Esophagus squamous epithelium (tissue), 5 donors: ENCODE data around the gene FEM1C. TPM values are rescaled to one million over a fixed set of nuclear protein-coding genes. Genes with fewer than 3 reads are reported as not detected.

Source experiments
- DNase-seq: peaks from one replicate; lab custom pipeline; 2025; lab: John Stamatoyannopoulos, UW
- H3K27ac ChIP-seq, 4 donors: fragments of 200-600 bp; sonication (generic); one replicate each; pipeline ENCODE4 v1.5.1; 2016 to 2019; ENCODE audit warnings: mild to moderate bottlenecking in 1 of 4
- H3K27me3 ChIP-seq, 4 donors: fragments of 200-600 bp; sonication (generic); 1 replicate in 3 of 4; 2 replicates in 1 of 4; pipeline versions ENCODE4 v1.5.1 to v1.6.0; 2017 to 2021; ENCODE audit warnings: antibody characterized with exemption in 1 of 4
- H3K36me3 ChIP-seq, 3 donors: fragments of 200-600 bp; sonication (generic); one replicate each; pipeline ENCODE4 v1.5.1; 2016 to 2019
- H3K4me1 ChIP-seq, 3 donors: fragments of 200-600 bp; sonication (generic); one replicate each; pipeline ENCODE4 v1.5.1; 2017 to 2019
- H3K4me3 ChIP-seq, 4 donors: fragments of 200-600 bp; sonication (generic); 1 replicate in 3 of 4; 2 replicates in 1 of 4; pipeline ENCODE4 v1.5.1; 2016 to 2019; ENCODE audit warnings: mild to moderate bottlenecking in 2 of 4, moderate library complexity in 1 of 4
- H3K9me3 ChIP-seq, 3 donors: fragments of 200-600 bp; sonication (generic); one replicate each; pipeline ENCODE4 v1.5.1; 2016 to 2019
- POLR2A ChIP-seq, 4 donors: fragments of 450-650 bp; IDR thresholded peaks; one replicate each; pipeline ENCODE4 v1.6.1; 2017; ENCODE audit warnings: antibody characterized with exemption in 4 of 4, mild to moderate bottlenecking in 4 of 4, moderate library complexity in 3 of 4
- WGBS, 2 donors: methylation state at CpG; one replicate each; pipeline ENCODE4 v1.1.5; 2018; 5-methylcytosine and 5-hydroxymethylcytosine counted together
- intact Hi-C: fragments of 100-400 bp; cut with DNase I; formaldehyde crosslinking; loops from one replicate; pipeline ENCODE4 v1.15.0; 2022
- total RNA-seq, 4 donors: library from RNA; depleted of rRNA; stranded (reverse); fragments of >200 nt; gene quantifications; one replicate each; pipeline ENCODE4 v1.1.0, GENCODE V29; 2016
- TF ChIP-seq, protein P1 (sequence below), 6 experiments: fragments of 450-650 bp in 4 of 6; fragments of 200-600 bp in 2 of 6; sonication (generic) in 2 of 6; IDR thresholded peaks; one replicate each; pipeline ENCODE4 v1.5.1; 2016 to 2019; ENCODE audit warnings: antibody characterized with exemption in 6 of 6, mild to moderate bottlenecking in 4 of 6, moderate library complexity in 4 of 6
- donor health status: DM: yes; HTN: yes; CAD: no.

FEM1C gene
- total RNA-seq, 4 donors from 2014 or later: 8.2 to 23.1 (median 11.7) TPM

DNA sequence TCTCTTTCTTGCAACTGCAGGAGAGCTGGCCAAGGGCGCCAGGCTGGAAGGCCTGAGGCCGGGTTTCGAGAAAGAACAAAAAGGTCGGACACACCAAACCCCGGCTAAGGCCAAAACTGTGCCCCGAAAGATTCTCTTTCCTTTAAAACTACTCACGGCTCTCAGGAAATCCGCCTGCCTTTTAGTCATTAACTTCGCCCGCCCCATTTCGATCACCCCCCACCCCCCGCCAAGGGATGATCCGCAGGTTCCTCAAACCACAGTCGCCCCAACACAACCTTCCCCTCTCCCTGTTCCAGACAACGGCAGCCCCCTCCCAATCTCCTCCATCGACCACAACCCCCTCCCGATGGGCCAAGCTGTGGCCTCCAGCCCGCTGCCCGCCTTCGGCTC, 536 bp downstream of the FEM1C start:
- no peak for DNase-seq
- intact Hi-C loops: no loop called here
- H3K27me3 ChIP-seq: no peaks in the 10 kb centered on the region
- 0% methylated on average over 7 to 13 of the region's 20 CpGs for WGBS, 2 donors
- H3K4me3 ChIP-seq: peak overlapping the region; percentile 65 to 93 (median 92)
- H3K27ac ChIP-seq: peak overlapping the region; percentile 96 to 100 (median 99)
- H3K9me3 ChIP-seq: peaks cover 3 to 9% (median 6%) of the 10 kb centered on the region in 3 donors
- H3K36me3 ChIP-seq: peaks cover 0 to 14% (median 0%) of the 10 kb centered on the region in 3 donors
- TF ChIP-seq POLR2A (IDR thresholded peaks at IDR 0.05): no peak
- TF ChIP-seq, protein P1, sequence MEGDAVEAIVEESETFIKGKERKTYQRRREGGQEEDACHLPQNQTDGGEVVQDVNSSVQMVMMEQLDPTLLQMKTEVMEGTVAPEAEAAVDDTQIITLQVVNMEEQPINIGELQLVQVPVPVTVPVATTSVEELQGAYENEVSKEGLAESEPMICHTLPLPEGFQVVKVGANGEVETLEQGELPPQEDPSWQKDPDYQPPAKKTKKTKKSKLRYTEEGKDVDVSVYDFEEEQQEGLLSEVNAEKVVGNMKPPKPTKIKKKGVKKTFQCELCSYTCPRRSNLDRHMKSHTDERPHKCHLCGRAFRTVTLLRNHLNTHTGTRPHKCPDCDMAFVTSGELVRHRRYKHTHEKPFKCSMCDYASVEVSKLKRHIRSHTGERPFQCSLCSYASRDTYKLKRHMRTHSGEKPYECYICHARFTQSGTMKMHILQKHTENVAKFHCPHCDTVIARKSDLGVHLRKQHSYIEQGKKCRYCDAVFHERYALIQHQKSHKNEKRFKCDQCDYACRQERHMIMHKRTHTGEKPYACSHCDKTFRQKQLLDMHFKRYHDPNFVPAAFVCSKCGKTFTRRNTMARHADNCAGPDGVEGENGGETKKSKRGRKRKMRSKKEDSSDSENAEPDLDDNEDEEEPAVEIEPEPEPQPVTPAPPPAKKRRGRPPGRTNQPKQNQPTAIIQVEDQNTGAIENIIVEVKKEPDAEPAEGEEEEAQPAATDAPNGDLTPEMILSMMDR (IDR thresholded peaks at IDR 0.05): no peak
- H3K4me1 ChIP-seq: peaks cover 9 to 48% (median 16%) of the 10 kb centered on the region in 3 donors

- Histone ChIP-seq H3K4me1 (peaks cover 9 to 54% (median 16%) of the 10 kb centered on the region in 3 donors), H3K27me3 (no peaks in the 10 kb centered on the region), H3K4me3 (peak overlapping the region; percentile 65 to 93 (median 92)), H3K27ac (peak overlapping the region; percentile 96 to 100 (median 99)), H3K36me3 (peaks cover 0 to 20% (median 0%) of the 10 kb centered on the region in 3 donors), H3K9me3 (peaks cover 3 to 9% (median 6%) of the 10 kb centered on the region in 3 donors)
- WGBS, 2 donors: 2 to 3% methylated on average over 11 to 15 of the region's 15 CpGs
- no peak for TF ChIP-seq POLR2A (IDR thresholded peaks at IDR 0.05)
- TF ChIP-seq, protein P1 (IDR thresholded peaks at IDR 0.05): no peak
- intact Hi-C loops: no loop called here
- no peak for DNase-seq
These were observed 1.1 kb downstream of the FEM1C start for GRCh38 chr5:115543365-115544042.

- peaks cover 9 to 61% (median 16%) of the 10 kb centered on the region in 3 donors for H3K4me1 ChIP-seq
- H3K4me3 ChIP-seq: peak overlapping the region; percentile 65 to 93 (median 92)
- TF ChIP-seq, protein P1 (IDR thresholded peaks at IDR 0.05): no peak
- TF ChIP-seq POLR2A (IDR thresholded peaks at IDR 0.05): no peak
- WGBS, 2 donors: 25 to 52% methylated on average over 8 to 9 of the region's 10 CpGs
- H3K9me3 ChIP-seq: peaks cover 3 to 9% (median 6%) of the 10 kb centered on the region in 3 donors
- DNase-seq: no peak
- H3K36me3 ChIP-seq: peaks cover 0 to 25% (median 0%) of the 10 kb centered on the region in 3 donors
- intact Hi-C loops: no loop called here
- H3K27ac ChIP-seq: peak overlapping the region; percentile 96 to 100 (median 99)
- H3K27me3 ChIP-seq: no peaks in the 10 kb centered on the region
These were observed 1.8 kb downstream of the FEM1C start for GRCh38 chr5:115542651-115543364.

DNA sequence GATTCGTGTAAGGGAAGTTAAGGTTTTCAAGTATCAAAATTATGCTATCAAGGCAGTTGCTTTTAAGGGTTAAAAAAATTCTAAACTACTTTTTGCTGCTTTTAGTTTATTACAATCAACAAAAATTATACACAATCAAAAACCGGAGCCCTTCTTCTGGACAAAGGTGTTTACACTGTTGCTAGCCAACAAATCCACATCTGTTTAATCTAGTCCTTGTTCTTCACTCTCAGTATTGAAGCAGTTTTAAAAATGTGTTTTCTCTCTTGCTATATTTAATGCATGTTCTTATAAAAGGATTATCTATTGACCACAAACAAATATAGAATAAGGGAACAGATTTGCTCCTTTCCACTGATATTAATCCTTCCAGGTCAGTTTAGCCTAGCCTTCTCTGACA, 2.5 kb downstream of the FEM1C start:
- peaks cover 9 to 68% (median 16%) of the 10 kb centered on the region in 3 donors for H3K4me1 ChIP-seq
- peaks cover 0 to 33% (median 0%) of the 10 kb centered on the region in 3 donors for H3K36me3 ChIP-seq
- intact Hi-C loops: no loop called here

More for the DNA sequence above, 2.5 kb downstream of the FEM1C start:
- Histone ChIP-seq H3K4me3 (peak overlapping the region; percentile 65 to 93 (median 92)), H3K27me3 (no peaks in the 10 kb centered on the region), H3K27ac (peak overlapping the region in 3 of 4 donors; percentile 96 to 100 (median 99)), H3K9me3 (peaks cover 3 to 9% (median 6%) of the 10 kb centered on the region in 3 donors)
- no peak for TF ChIP-seq POLR2A (IDR thresholded peaks at IDR 0.05)
- TF ChIP-seq, protein P1 (IDR thresholded peaks at IDR 0.05): no peak
- 4 to 13% methylated on average over 2 of the region's 2 CpGs for WGBS, 2 donors
- no peak for DNase-seq
